Ramos (cell line): ENCODE measurements around the gene ARHGAP10.
"Not testable (repeated sequence)": the region's sequence is repeated elsewhere in the genome, so short reads cannot be mapped to it uniquely, and the experiment has no call there.

Source experiments
- in situ Hi-C: fragments of 300-500 bp; cut with MboI; formaldehyde crosslinking; loops from one replicate; pipeline ENCODE4 v1.14.3; 2022; ENCODE audit warnings: low sequenced_read_pairs; ENCODE audit not compliant: unreplicated experiment

Gene ARHGAP10

GRCh38 chr4:148071009-148071408, 339.1 kb downstream of the ARHGAP10 start:
- in situ Hi-C loops, result no loop called here

GRCh38 chr4:148072789-148073188, 340.9 kb downstream of the ARHGAP10 start:
- in situ Hi-C loops, result no loop called here

GRCh38 chr4:148073349-148073748, 341.5 kb downstream of the ARHGAP10 start:
- in situ Hi-C loops, result no loop called here

GRCh38 chr4:148074462-148074861, 342.6 kb downstream of the ARHGAP10 start:
- in situ Hi-C loops, result no loop called here

- in situ Hi-C loops, result no loop called here
These were observed 343.6 kb downstream of the ARHGAP10 start for GRCh38 chr4:148075438-148075837.

- in situ Hi-C loops, result no loop called here
These were observed 345.1 kb downstream of the ARHGAP10 start for GRCh38 chr4:148076964-148077363.

- in situ Hi-C loops, result no loop called here
These were observed 345.7 kb downstream of the ARHGAP10 start for GRCh38 chr4:148077581-148077980.

- in situ Hi-C loops, result no loop called here
These were observed 346.2 kb downstream of the ARHGAP10 start for GRCh38 chr4:148078061-148078460.

GRCh38 chr4:148079961-148080360, 348.1 kb downstream of the ARHGAP10 start:
- in situ Hi-C loops, result no loop called here

GRCh38 chr4:148081267-148081666, 349.4 kb downstream of the ARHGAP10 start:
- in situ Hi-C loops, result no loop called here

- in situ Hi-C loops, result no loop called here
These were observed 349.9 kb downstream of the ARHGAP10 start for GRCh38 chr4:148081745-148082144.

GRCh38 chr4:148083073-148083472, 351.2 kb downstream of the ARHGAP10 start:
- in situ Hi-C loops, result not testable (repeated sequence)

- in situ Hi-C loops, result no loop called here
These were observed 357.7 kb downstream of the ARHGAP10 start for GRCh38 chr4:148089624-148090023.

GRCh38 chr4:148090029-148090428, 358.1 kb downstream of the ARHGAP10 start:
- in situ Hi-C loops, result no loop called here

- in situ Hi-C loops, result no loop called here
These were observed 358.9 kb downstream of the ARHGAP10 start for GRCh38 chr4:148090503-148091476.

GRCh38 chr4:148091896-148092295, 360.0 kb downstream of the ARHGAP10 start:
- in situ Hi-C loops, result no loop called here

GRCh38 chr4:148092316-148093014, 360.6 kb downstream of the ARHGAP10 start:
- in situ Hi-C loops, result no loop called here

- in situ Hi-C loops, result no loop called here
These were observed 361.2 kb downstream of the ARHGAP10 start for GRCh38 chr4:148093065-148093464.

GRCh38 chr4:148094149-148094548, 362.3 kb downstream of the ARHGAP10 start:
- in situ Hi-C loops, result no loop called here

- in situ Hi-C loops, result no loop called here
These were observed 363.5 kb downstream of the ARHGAP10 start for GRCh38 chr4:148095346-148095923.

- in situ Hi-C loops, result no loop called here
These were observed 365.9 kb downstream of the ARHGAP10 start for GRCh38 chr4:148097801-148098200.
